HepG2 (cell line): Measurements from ENCODE around the gene PRR35. TPM values are rescaled to one million over a fixed set of nuclear protein-coding genes. Genes with fewer than 3 reads are reported as not detected.
A peak's percentile ranks its signal among the peaks of the same experiment; 100 is the strongest.

ENCODE experiments used
- CSRNP1 ChIP-seq: sonication (generic); formaldehyde crosslinking; IDR thresholded peaks from 2 replicates; pipeline ENCODE4 v1.8.1; 2023; ENCODE audit warnings: mild to moderate bottlenecking, missing genetic modification reagents
- GABPA ChIP-seq, 2 experiments: IDR thresholded peaks; 2 replicates each; pipeline ENCODE4 v1.6.1; 2011 to 2016; ENCODE audit warnings: low read depth in 2 of 2, low read length in 1 of 2, missing biosample characterization in 1 of 2, missing genetic modification characterization in 1 of 2
- HCFC1 ChIP-seq: fragments of 150-350 bp; IDR thresholded peaks from 2 replicates; pipeline ENCODE4 v1.6.1; 2014; ENCODE audit warnings: low read depth, low read length
- MED1 ChIP-seq: sonication (generic); formaldehyde crosslinking; IDR thresholded peaks from 2 replicates; pipeline ENCODE4 v1.4.0; 2020; ENCODE audit warnings: missing genetic modification reagents
- MNT ChIP-seq: fragments of 450-650 bp; IDR thresholded peaks from 2 replicates; pipeline ENCODE4 v1.6.1; 2016
- MXD1 ChIP-seq: sonication (generic); formaldehyde crosslinking; IDR thresholded peaks from 2 replicates; pipeline ENCODE4 v1.4.0; 2020; ENCODE audit warnings: mild to moderate bottlenecking, missing genetic modification reagents
- NFKB2 ChIP-seq: sonication (generic); formaldehyde crosslinking; IDR thresholded peaks from 2 replicates; pipeline ENCODE4 v1.4.0; 2020; ENCODE audit warnings: missing genetic modification reagents, borderline replicate concordance
- PITX1 ChIP-seq: sonication (generic); formaldehyde crosslinking; IDR thresholded peaks from 2 replicates; pipeline ENCODE4 v1.5.1; 2020; ENCODE audit warnings: mild to moderate bottlenecking, missing genetic modification reagents
- RAD21 ChIP-seq: fragments of 450-650 bp; formaldehyde crosslinking; IDR thresholded peaks from 2 replicates; pipeline ENCODE4 v1.5.0; 2020; ENCODE audit warnings: mild to moderate bottlenecking
- SRY ChIP-seq: sonication (generic); formaldehyde crosslinking; IDR thresholded peaks from 2 replicates; pipeline ENCODE4 v1.8.0; 2022; ENCODE audit warnings: mild to moderate bottlenecking, missing genetic modification reagents
- TEF ChIP-seq: sonication (generic); formaldehyde crosslinking; IDR thresholded peaks from 2 replicates; pipeline ENCODE4 v1.5.0; 2020; ENCODE audit warnings: missing genetic modification reagents
- ZFX ChIP-seq: sonication (generic); formaldehyde crosslinking; IDR thresholded peaks from 2 replicates; pipeline ENCODE4 v1.4.0; 2020; ENCODE audit warnings: mild to moderate bottlenecking, low read depth, missing genetic modification reagents, moderate library complexity
- ZNF276 ChIP-seq: sonication (generic); formaldehyde crosslinking; IDR thresholded peaks from 2 replicates; pipeline ENCODE4 v1.4.0; 2020; ENCODE audit warnings: mild to moderate bottlenecking, low read depth, missing genetic modification reagents
- ZNF292 ChIP-seq: sonication (generic); formaldehyde crosslinking; IDR thresholded peaks from 2 replicates; pipeline ENCODE4 v1.8.1; 2022; ENCODE audit warnings: mild to moderate bottlenecking, low read depth, missing genetic modification reagents, borderline replicate concordance
- ZNF501 ChIP-seq: sonication (generic); formaldehyde crosslinking; IDR thresholded peaks from 2 replicates; pipeline ENCODE4 v1.5.1; 2020; ENCODE audit warnings: mild to moderate bottlenecking, moderate library complexity, missing genetic modification reagents
- ZNF687 ChIP-seq: sonication (generic); formaldehyde crosslinking; IDR thresholded peaks from 2 replicates; pipeline ENCODE4 v1.5.1; 2020; ENCODE audit warnings: mild to moderate bottlenecking, missing genetic modification reagents, moderate library complexity
- ZZZ3 ChIP-seq: sonication (generic); formaldehyde crosslinking; IDR thresholded peaks from 2 replicates; pipeline ENCODE4 v1.4.0; 2020; ENCODE audit warnings: missing genetic modification reagents, mild to moderate bottlenecking, borderline replicate concordance
- polyA plus RNA-seq, 8 experiments: library from polyadenylated mRNA; depleted of rRNA in 3 of 8; stranded (reverse) in 7 of 8; unstranded in 1 of 8; fragments of >200 nt; fragmentation: Illumina TruSeq in 4 of 8; extraction: Trizol in 4 of 8; gene quantifications; 2 replicates each; pipeline versions ENCODE4 v1.2.1 to v1.2.3, GENCODE V29; 2011 to 2016; ENCODE audit warnings: low read depth in 4 of 8, missing spikeins in 1 of 8, mixed read lengths in 1 of 8; ENCODE audit not compliant: insufficient read depth in 1 of 8
- total RNA-seq, 5 experiments: library from RNA; depleted of rRNA; stranded (reverse); fragments of >200 nt; fragmentation: Illumina TruSeq; extraction: Trizol; gene quantifications; 2 replicates each; pipeline ENCODE4 v1.2.3, GENCODE V29; 2016; ENCODE audit warnings: low read depth in 1 of 5

The PRR35 gene
- total and polyA plus RNA-seq, 2 of the 13 experiments (the other 11 are each of a cell fraction or from before 2014, with no cell fraction given): 0.07 to 0.16 TPM

- TF ChIP-seq CSRNP1 (CRISPR knock-in tag) (no peak; the same call in 1 of the 2 replicates), MNT (no peak), ZFX (CRISPR knock-in tag) (peak; percentile 97), RAD21 (CRISPR knock-in tag) (peak; percentile 53), ZNF687 (CRISPR knock-in tag) (peak; percentile 93), TEF (peak; percentile 14; the same call in 1 of the 2 replicates), ZNF292 (CRISPR knock-in tag) (no peak), HCFC1 (peak; percentile 91), ZNF276 (peak; percentile 63), MED1 (CRISPR knock-in tag) (peak; percentile 56; the same call in 1 of the 2 replicates), ZNF501 (CRISPR knock-in tag) (peak; percentile 39; the same call in 1 of the 2 replicates), PITX1 (CRISPR knock-in tag) (no peak), NFKB2 (CRISPR knock-in tag) (peak; percentile 75; the same call in 1 of the 2 replicates), GABPA (IDR thresholded peaks at IDR 0.05; ENCODE audit: low read depth, low read length) (peak; percentile 82), GABPA (CRISPR knock-in tag; IDR thresholded peaks at IDR 0.05; ENCODE audit: low read depth) (peak; percentile 76), MXD1 (CRISPR knock-in tag) (0 out of 2 replicates have a peak, but pooled peaks have one; percentile 63), ZZZ3 (CRISPR knock-in tag) (0 out of 2 replicates have a peak, but pooled peaks have one; percentile 39), SRY (0 out of 2 replicates have a peak, but pooled peaks have one; percentile 82)
These were observed 32.9 kb upstream of the PRR35 start, which contains the start of gene CAPN15 (continued) for GRCh38 chr16:527015-527903.
